Measurements from ENCODE around the gene C16orf89. TPM values are rescaled to one million over a fixed set of nuclear protein-coding genes. Genes with fewer than 3 reads are reported as not detected.

The C16orf89 gene
- total and polyA plus RNA-seq, 2 experiments from 2014 or later = 2.8 to 4.4 TPM

GRCh38 chr16:5027575-5028235, 38.1 kb downstream of the C16orf89 start:
- TF ChIP-seq CTCF (conservative IDR thresholded peaks at IDR 0.05; ENCODE audit: low read depth in 2 of 2) = no peak
- no peak for TF ChIP-seq EZH2 (IDR thresholded peaks at IDR 0.05; ENCODE audit: low read depth, unreplicated experiment)
- TF ChIP-seq ETS1 (IDR thresholded peaks at IDR 0.05) = no peak
- no peak for TF ChIP-seq ZNF114 (CRISPR knock-in tag; IDR thresholded peaks at IDR 0.05)
- TF ChIP-seq ZNF331 (CRISPR knock-in tag; IDR thresholded peaks at IDR 0.05; ENCODE audit: low read depth) = no peak
- TF ChIP-seq JUNB (IDR thresholded peaks at IDR 0.05; ENCODE audit: unreplicated experiment) = no peak
- TF ChIP-seq NANOG (IDR thresholded peaks at IDR 0.05; ENCODE audit: borderline replicate concordance) = no peak
- TF ChIP-seq POLR2AphosphoS5 (IDR thresholded peaks at IDR 0.05; ENCODE audit: low read depth) = no peak
- no peak for TF ChIP-seq EZH2phosphoT487 (IDR thresholded peaks at IDR 0.05; ENCODE audit: unreplicated experiment)
- no peak for TF ChIP-seq CREB1 (CRISPR knock-in tag; IDR thresholded peaks at IDR 0.05; ENCODE audit: low read depth)
- no peak for TF ChIP-seq REST (IDR thresholded peaks at IDR 0.05; ENCODE audit: unreplicated experiment)
- no peak for TF ChIP-seq STAT1 (IDR thresholded peaks at IDR 0.05; ENCODE audit: unreplicated experiment)
- TF ChIP-seq ZNF462 (CRISPR knock-in tag; IDR thresholded peaks at IDR 0.05) = no peak
- peaks cover 12% of the 10 kb centered on the region for H3K27me3 Mint-ChIP-seq (ENCODE audit: insufficient read depth, low read depth, poor library complexity)
- no peak overlapping the region for H2AFZ ChIP-seq
- H3K36me3 Mint-ChIP-seq (ENCODE audit: low read depth) = no peaks in the 10 kb centered on the region
- peaks cover under 1% of the 10 kb centered on the region for H3K27me3 ChIP-seq (ENCODE audit: insufficient read depth)
- no peak overlapping the region for H3K27ac Mint-ChIP-seq
- DNase-seq (ENCODE audit: low spot score) (no peak), ATAC-seq (no peak)
- H3F3A ChIP-seq (replicated peaks; ENCODE audit: low read depth) = no peaks in the 10 kb centered on the region
- no peaks in the 10 kb centered on the region for H4K20me1 ChIP-seq (replicated peaks; ENCODE audit: insufficient read depth)
- H3K4me1 Mint-ChIP-seq = peaks cover 10% of the 10 kb centered on the region; the same call in 2 of the 3 replicates
- H3K9me3 Mint-ChIP-seq = no peaks in the 10 kb centered on the region
- H3K27ac ChIP-seq (ENCODE audit: low read depth) = no peak overlapping the region
- H3K4me1 ChIP-seq (ENCODE audit: insufficient read depth) = peaks cover 2% of the 10 kb centered on the region; the same call in 1 of the 2 replicates
- no peak overlapping the region for H3K4me3 ChIP-seq
- H3K79me2 ChIP-seq (replicated peaks; ENCODE audit: insufficient read depth) = no peaks in the 10 kb centered on the region; the same call in 1 of the 2 replicates
- no peak overlapping the region for H3K4me3 Mint-ChIP-seq
- H3K9me2 ChIP-seq (ENCODE audit: insufficient read depth) = no peaks in the 10 kb centered on the region
- no peaks in the 10 kb centered on the region for H3K36me3 ChIP-seq (ENCODE audit: insufficient read depth)
- no peak overlapping the region for H3K4me2 ChIP-seq
